IgD-negative memory B cell (primary cell): Measurements from ENCODE around the gene ANXA11. TPM values are rescaled to one million over a fixed set of nuclear protein-coding genes. Genes with fewer than 3 reads are reported as not detected.

Experiments
- H3K27ac Mint-ChIP-seq, 3 donors: one replicate each; pipeline ENCODE4 v1.8.0; 2020 to 2022; ENCODE audit warnings: mild to moderate bottlenecking in 3 of 3, mixed read lengths in 3 of 3, moderate library complexity in 1 of 3
- H3K27me3 Mint-ChIP-seq: one replicate; pipeline ENCODE4 v1.8.0; 2021; ENCODE audit warnings: mixed read lengths
- H3K36me3 Mint-ChIP-seq: one replicate; pipeline ENCODE4 v1.8.0; 2020; ENCODE audit warnings: mild to moderate bottlenecking, mixed read lengths
- H3K4me1 Mint-ChIP-seq, 3 donors: one replicate each; pipeline ENCODE4 v1.8.0; 2020 to 2022; ENCODE audit warnings: mixed read lengths in 3 of 3, mild to moderate bottlenecking in 1 of 3
- H3K4me3 Mint-ChIP-seq, 4 donors: one replicate each; pipeline ENCODE4 v1.8.0; 2020 to 2022; ENCODE audit warnings: mild to moderate bottlenecking in 4 of 4, mixed read lengths in 4 of 4, moderate library complexity in 3 of 4
- H3K9me3 Mint-ChIP-seq, 3 donors: one replicate each; pipeline ENCODE4 v1.8.0; 2020 to 2021; ENCODE audit warnings: mixed read lengths in 3 of 3, mild to moderate bottlenecking in 1 of 3
- polyA plus RNA-seq: library from polyadenylated mRNA; unstranded; fragments of 300-500 nt; fragmentation: Illumina TruSeq; gene quantifications from one replicate; pipeline ENCODE4 v1.2.3, GENCODE V29; 2021

The ANXA11 gene
- polyA plus RNA-seq, 1 donor from 2014 or later, result 243 TPM

- H3K4me3 Mint-ChIP-seq, result peak overlapping the region in 1 of 4 donors; percentile 75
- no peaks in the 10 kb centered on the region for H3K9me3 Mint-ChIP-seq
- peaks cover 35 to 58% (median 42%) of the 10 kb centered on the region in 3 donors for H3K4me1 Mint-ChIP-seq
- peak overlapping the region; percentile 47 to 91 (median 77) for H3K27ac Mint-ChIP-seq
- no peaks in the 10 kb centered on the region for H3K27me3 Mint-ChIP-seq
- peaks cover 5% of the 10 kb centered on the region for H3K36me3 Mint-ChIP-seq
These were observed 18.8 kb downstream of the ANXA11 start for GRCh38 chr10:80186364-80187012.

GRCh38 chr10:80185578-80186299 is 19.6 kb downstream of the ANXA11 start:
- peaks cover 31 to 57% (median 39%) of the 10 kb centered on the region in 3 donors for H3K4me1 Mint-ChIP-seq
- H3K4me3 Mint-ChIP-seq, result peak overlapping the region in 3 of 4 donors; percentile 22 to 75 (median 41)
- peaks cover 5% of the 10 kb centered on the region for H3K36me3 Mint-ChIP-seq
- H3K27ac Mint-ChIP-seq, result peak overlapping the region; percentile 47 to 91 (median 77)
- no peaks in the 10 kb centered on the region for H3K27me3 Mint-ChIP-seq
- H3K9me3 Mint-ChIP-seq, result no peaks in the 10 kb centered on the region

DNA sequence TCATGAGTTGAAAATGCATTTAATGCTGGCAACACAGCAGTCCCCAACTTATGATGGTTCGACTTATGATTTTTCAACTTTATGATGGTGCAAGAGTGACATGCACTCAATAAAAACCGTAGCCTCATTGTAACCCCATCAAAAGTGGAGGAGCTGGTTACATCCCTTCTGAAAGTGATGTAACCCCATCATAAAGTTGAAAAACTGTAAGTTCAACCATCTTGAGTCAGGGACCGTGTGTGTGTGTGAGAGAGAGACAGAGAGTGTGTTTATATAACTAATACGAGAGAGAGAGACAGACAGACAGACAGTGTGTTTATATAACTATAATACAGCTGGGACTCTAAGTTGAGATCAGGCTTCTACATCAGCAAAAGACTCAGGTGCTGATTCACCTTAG is 21.0 kb downstream of the ANXA11 start:
- H3K27ac Mint-ChIP-seq, result peak overlapping the region in 1 of 3 donors; percentile 55
- peaks cover 5% of the 10 kb centered on the region for H3K36me3 Mint-ChIP-seq
- peaks cover 32 to 55% (median 36%) of the 10 kb centered on the region in 3 donors for H3K4me1 Mint-ChIP-seq
- peak overlapping the region in 1 of 4 donors; percentile 14 for H3K4me3 Mint-ChIP-seq
- no peaks in the 10 kb centered on the region for H3K27me3 Mint-ChIP-seq
- no peaks in the 10 kb centered on the region for H3K9me3 Mint-ChIP-seq

DNA sequence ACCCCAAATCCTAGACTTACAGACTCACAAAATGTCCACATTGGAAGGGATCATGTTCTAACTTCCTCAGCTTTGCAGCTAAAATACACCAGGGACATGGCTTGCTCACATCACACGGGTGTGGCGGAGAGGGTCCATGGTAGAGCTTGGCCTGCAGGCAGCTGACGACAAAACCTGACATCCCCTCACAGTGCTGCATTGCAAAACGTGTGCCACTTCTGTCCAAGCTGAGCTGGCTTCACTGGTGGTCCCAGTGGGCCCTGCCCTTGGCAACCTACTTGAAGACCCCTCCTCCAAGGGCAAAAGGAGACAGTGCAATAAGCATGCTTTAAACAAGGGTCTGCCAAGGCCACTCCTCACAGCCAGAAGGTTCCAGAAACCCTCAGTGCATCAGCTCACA is 21.9 kb downstream of the ANXA11 start:
- H3K4me3 Mint-ChIP-seq, result no peak overlapping the region
- H3K4me1 Mint-ChIP-seq, result peaks cover 30 to 55% (median 40%) of the 10 kb centered on the region in 3 donors
- peaks cover 5% of the 10 kb centered on the region for H3K36me3 Mint-ChIP-seq
- no peaks in the 10 kb centered on the region for H3K9me3 Mint-ChIP-seq
- H3K27ac Mint-ChIP-seq, result peak overlapping the region in 1 of 3 donors; percentile 23
- H3K27me3 Mint-ChIP-seq, result no peaks in the 10 kb centered on the region

GRCh38 chr10:80182986-80183385 is 22.4 kb downstream of the ANXA11 start:
- Mint-ChIP-seq H3K36me3 (peaks cover 7% of the 10 kb centered on the region), H3K9me3 (no peaks in the 10 kb centered on the region), H3K4me3 (no peak overlapping the region), H3K27me3 (no peaks in the 10 kb centered on the region), H3K27ac (peak overlapping the region in 1 of 3 donors; percentile 23), H3K4me1 (peaks cover 31 to 53% (median 42%) of the 10 kb centered on the region in 3 donors)

GRCh38 chr10:80177781-80178636 is 27.3 kb downstream of the ANXA11 start:
- no peaks in the 10 kb centered on the region for H3K9me3 Mint-ChIP-seq
- H3K4me1 Mint-ChIP-seq, result peaks cover 17 to 32% (median 29%) of the 10 kb centered on the region in 3 donors
- no peak overlapping the region for H3K4me3 Mint-ChIP-seq
- no peaks in the 10 kb centered on the region for H3K27me3 Mint-ChIP-seq
- H3K36me3 Mint-ChIP-seq, result peaks cover 2% of the 10 kb centered on the region
- peak overlapping the region in 1 of 3 donors; percentile 82 for H3K27ac Mint-ChIP-seq

DNA sequence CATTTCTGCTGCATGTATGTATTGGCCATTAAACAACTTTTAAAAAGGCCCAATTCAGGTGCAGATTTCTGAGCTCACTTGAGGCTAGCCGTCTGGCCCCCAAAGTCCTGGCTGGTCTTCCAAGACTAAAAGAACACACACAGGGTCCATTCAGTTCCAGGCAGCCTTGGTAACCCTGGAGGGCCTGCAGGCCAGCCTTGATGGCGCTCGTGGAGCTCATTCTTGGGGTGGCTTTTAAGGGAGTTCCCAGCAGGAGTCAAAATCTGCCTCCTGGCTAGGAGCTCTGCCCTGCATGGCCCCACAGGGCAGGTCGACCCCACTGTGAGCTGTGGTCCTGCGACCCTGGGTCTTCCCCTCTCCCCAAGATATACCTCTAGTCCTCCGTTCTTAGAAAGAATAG is 28.8 kb downstream of the ANXA11 start:
- H3K4me3 Mint-ChIP-seq, result no peak overlapping the region
- no peaks in the 10 kb centered on the region for H3K27me3 Mint-ChIP-seq
- no peaks in the 10 kb centered on the region for H3K9me3 Mint-ChIP-seq
- H3K27ac Mint-ChIP-seq, result no peak overlapping the region
- H3K4me1 Mint-ChIP-seq, result peaks cover 13 to 26% (median 20%) of the 10 kb centered on the region in 3 donors
- peaks cover 2% of the 10 kb centered on the region for H3K36me3 Mint-ChIP-seq

DNA sequence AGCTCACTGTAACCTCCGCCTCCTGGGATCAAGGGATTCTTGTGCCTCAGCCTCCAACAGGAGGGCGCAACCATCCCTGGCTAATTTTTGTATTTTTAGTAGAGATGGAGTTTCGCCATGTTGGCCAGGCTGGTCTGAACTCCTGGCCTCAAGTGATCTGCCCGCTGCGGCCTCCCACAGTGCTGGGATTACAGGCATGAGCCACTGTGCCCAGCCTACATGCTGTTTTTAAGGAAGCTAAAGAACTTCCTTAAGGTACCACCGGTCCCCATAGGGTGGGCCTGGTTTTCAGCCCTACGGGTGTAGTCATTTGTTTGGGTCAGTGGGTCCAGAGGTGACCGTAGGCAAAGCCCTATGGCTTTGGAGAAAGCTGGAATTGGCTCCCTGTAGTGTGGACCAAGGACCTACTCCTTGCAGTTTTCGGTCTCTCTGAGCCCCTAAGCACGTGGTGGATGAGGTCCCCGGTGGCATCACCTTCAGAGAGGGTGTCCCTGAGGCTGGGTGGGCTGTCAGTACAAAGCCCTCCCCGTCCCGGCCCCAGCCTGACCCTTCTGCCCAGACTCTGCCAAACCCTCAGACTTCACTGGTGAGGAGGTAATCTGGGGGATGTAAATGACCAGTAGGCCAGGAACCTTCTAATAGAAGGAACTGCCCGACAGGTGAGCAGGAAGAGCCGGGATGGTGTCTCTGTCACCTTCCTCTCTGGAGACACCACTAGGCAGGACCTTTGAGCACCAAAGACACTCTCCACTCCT is 30.5 kb downstream of the ANXA11 start:
- H3K4me3 Mint-ChIP-seq, result no peak overlapping the region
- H3K9me3 Mint-ChIP-seq, result no peaks in the 10 kb centered on the region
- no peaks in the 10 kb centered on the region for H3K27me3 Mint-ChIP-seq
- H3K36me3 Mint-ChIP-seq, result peaks cover 2% of the 10 kb centered on the region
- no peak overlapping the region for H3K27ac Mint-ChIP-seq
- peaks cover 13 to 26% (median 17%) of the 10 kb centered on the region in 3 donors for H3K4me1 Mint-ChIP-seq

- peak overlapping the region in 1 of 3 donors; percentile 28 for H3K27ac Mint-ChIP-seq
- H3K27me3 Mint-ChIP-seq, result no peaks in the 10 kb centered on the region
- no peaks in the 10 kb centered on the region for H3K9me3 Mint-ChIP-seq
- peaks cover 2% of the 10 kb centered on the region for H3K36me3 Mint-ChIP-seq
- H3K4me3 Mint-ChIP-seq, result no peak overlapping the region
- peaks cover 9 to 13% (median 10%) of the 10 kb centered on the region in 3 donors for H3K4me1 Mint-ChIP-seq
These were observed 31.9 kb downstream of the ANXA11 start for GRCh38 chr10:80173466-80173865.

GRCh38 chr10:80172896-80173295 is 32.4 kb downstream of the ANXA11 start:
- Mint-ChIP-seq H3K27ac (peak overlapping the region in 1 of 3 donors; percentile 59), H3K36me3 (no peaks in the 10 kb centered on the region), H3K4me1 (peaks cover 7 to 8% (median 8%) of the 10 kb centered on the region in 3 donors), H3K27me3 (no peaks in the 10 kb centered on the region), H3K9me3 (no peaks in the 10 kb centered on the region), H3K4me3 (no peak overlapping the region)

DNA sequence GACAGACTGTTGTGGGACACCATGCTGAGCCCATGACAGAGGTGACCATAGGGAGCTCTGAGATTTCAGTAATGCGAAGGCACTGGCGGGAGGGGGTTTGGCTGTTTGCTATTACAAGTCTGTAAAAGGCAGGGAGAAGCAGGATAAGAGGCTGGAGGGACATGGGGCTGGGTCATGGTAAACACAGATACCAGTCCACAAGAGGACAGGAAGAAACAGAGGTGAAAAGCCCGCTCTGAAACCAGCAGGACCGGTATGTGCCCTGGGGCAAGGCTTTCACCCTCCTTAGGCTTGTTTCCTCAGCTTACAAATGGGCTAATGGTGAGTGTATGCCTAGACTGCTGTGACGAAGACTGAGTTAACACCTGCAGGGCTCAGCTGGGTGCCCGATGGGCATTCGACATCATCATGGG is 34.1 kb downstream of the ANXA11 start:
- Mint-ChIP-seq H3K27ac (peak overlapping the region in 1 of 3 donors; percentile 92), H3K4me3 (no peak overlapping the region), H3K36me3 (no peaks in the 10 kb centered on the region), H3K9me3 (no peaks in the 10 kb centered on the region), H3K27me3 (no peaks in the 10 kb centered on the region), H3K4me1 (peaks cover 0 to 2% (median 2%) of the 10 kb centered on the region in 3 donors)

DNA sequence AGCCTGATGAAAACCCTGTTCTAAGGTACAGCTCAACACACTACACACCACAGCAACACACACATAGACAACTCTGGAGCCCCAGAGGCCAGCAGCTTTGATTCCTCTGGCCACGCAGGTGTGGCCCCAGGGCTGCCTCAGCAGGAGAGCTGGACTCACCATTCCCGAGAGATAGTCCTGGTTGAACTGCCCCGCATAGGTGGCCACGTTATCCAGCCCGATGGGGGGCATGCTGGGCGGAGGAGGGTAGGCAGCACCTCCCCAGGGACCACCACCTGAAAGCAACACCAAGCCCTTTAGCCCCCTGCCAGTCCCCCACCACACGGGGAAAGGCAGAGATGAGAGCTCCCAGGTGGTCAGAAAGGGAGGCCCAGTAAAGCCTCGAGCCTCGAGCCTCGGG is 34.7 kb downstream of the ANXA11 start:
- Mint-ChIP-seq H3K4me1 (peaks cover 0 to 3% (median 0%) of the 10 kb centered on the region in 3 donors), H3K27me3 (no peaks in the 10 kb centered on the region), H3K36me3 (no peaks in the 10 kb centered on the region), H3K4me3 (no peak overlapping the region), H3K9me3 (no peaks in the 10 kb centered on the region), H3K27ac (no peak overlapping the region)

GRCh38 chr10:80170026-80170425 is 35.3 kb downstream of the ANXA11 start:
- H3K27ac Mint-ChIP-seq, result peak overlapping the region in 1 of 3 donors; percentile 55
- H3K4me1 Mint-ChIP-seq, result peaks cover 0 to 3% (median 0%) of the 10 kb centered on the region in 3 donors
- no peaks in the 10 kb centered on the region for H3K27me3 Mint-ChIP-seq
- no peaks in the 10 kb centered on the region for H3K36me3 Mint-ChIP-seq
- H3K4me3 Mint-ChIP-seq, result no peak overlapping the region
- H3K9me3 Mint-ChIP-seq, result no peaks in the 10 kb centered on the region

GRCh38 chr10:80168679-80169380 is 36.5 kb downstream of the ANXA11 start:
- H3K4me3 Mint-ChIP-seq, result no peak overlapping the region
- no peaks in the 10 kb centered on the region for H3K9me3 Mint-ChIP-seq
- H3K36me3 Mint-ChIP-seq, result no peaks in the 10 kb centered on the region
- H3K4me1 Mint-ChIP-seq, result peaks cover 0 to 2% (median 0%) of the 10 kb centered on the region in 3 donors
- H3K27ac Mint-ChIP-seq, result no peak overlapping the region
- no peaks in the 10 kb centered on the region for H3K27me3 Mint-ChIP-seq
